Mesodermal cell (in vitro differentiated cells): Measurements from ENCODE around the gene STAC2.

Experiments used
- H3K27ac ChIP-seq: 2 replicates; pipeline ENCODE4 v1.7.0; 2013; ENCODE audit warnings: mild to moderate bottlenecking, low read depth, low read length, moderate library complexity; ENCODE audit not compliant: severe bottlenecking
- H3K36me3 ChIP-seq: 2 replicates; pipeline ENCODE4 v1.7.1; 2013; ENCODE audit warnings: mild to moderate bottlenecking, low read length, moderate library complexity; ENCODE audit not compliant: control insufficient read depth, insufficient read depth
- H3K4me1 ChIP-seq: one replicate; pipeline ENCODE4 v1.7.1; 2013; ENCODE audit warnings: mild to moderate bottlenecking, low read length; ENCODE audit not compliant: insufficient read depth, control insufficient read depth, poor library complexity, severe bottlenecking
- H3K4me3 ChIP-seq: 2 replicates; pipeline ENCODE4 v1.7.0; 2013; ENCODE audit warnings: low read length, control low read depth, mild to moderate bottlenecking; ENCODE audit not compliant: insufficient read depth, poor library complexity, severe bottlenecking; ENCODE audit errors: extremely low read depth
- H3K9me3 ChIP-seq: 2 replicates; pipeline ENCODE4 v1.7.1; 2013; ENCODE audit warnings: mild to moderate bottlenecking, low read length, moderate library complexity; ENCODE audit not compliant: control insufficient read depth
- WGBS, 2 experiments: methylation state at CpG; one replicate each; pipeline ENCODE4 v1.1.5; 2013; ENCODE audit warnings: missing lambda C conversion rate in 2 of 2; ENCODE audit not compliant: insufficient coverage in 2 of 2; 5-methylcytosine and 5-hydroxymethylcytosine counted together

The STAC2 gene

DNA sequence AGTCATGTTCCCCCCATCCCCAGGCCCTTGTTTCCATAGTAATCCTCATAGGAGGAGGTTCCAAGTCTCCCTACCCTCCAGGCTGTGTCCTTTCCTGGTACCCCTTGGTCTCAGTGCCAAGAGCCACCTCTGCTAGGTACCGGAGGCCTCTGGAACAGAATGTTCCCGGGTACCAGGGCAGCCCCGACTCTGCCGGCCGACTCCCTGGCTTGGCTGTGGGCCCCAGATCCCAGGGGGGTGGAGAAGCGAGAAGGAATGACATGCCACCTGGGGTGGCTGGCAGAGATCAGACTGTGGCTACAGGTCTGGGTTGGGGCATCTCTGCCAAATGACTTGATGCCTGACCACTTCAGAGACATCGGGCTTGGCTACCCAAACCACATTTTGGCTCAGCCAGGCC, 3.6 kb downstream of the STAC2 start:
- Histone ChIP-seq H3K9me3 (no peaks in the 10 kb centered on the region), H3K36me3 (no peaks in the 10 kb centered on the region), H3K4me3 (no peak overlapping the region), H3K27ac (no peak overlapping the region), H3K4me1 (no peaks in the 10 kb centered on the region)
- WGBS, 2 experiments = 92 to 97% methylated on average over 4 to 7 of the region's 7 CpGs

DNA sequence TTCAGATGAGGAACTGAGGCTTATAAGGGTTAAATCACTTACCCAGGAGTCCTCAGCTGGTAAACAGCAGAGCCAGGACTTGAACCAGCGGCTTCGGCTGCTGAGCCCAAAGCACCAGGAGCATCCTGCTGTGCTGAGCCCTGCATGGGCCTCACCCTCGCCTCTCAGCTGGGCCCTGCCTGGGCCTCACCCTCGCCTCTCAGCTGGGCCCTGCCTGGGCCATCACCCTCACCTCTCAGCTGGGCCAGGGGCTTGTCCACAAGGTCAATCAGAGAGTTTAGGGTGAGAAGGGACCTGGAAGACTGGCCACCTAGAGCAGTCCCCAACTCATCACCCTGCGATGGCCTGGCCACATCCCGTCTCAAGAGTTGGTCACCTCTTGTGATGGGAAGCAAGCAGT, 4.2 kb downstream of the STAC2 start:
- Histone ChIP-seq H3K9me3 (no peaks in the 10 kb centered on the region), H3K36me3 (no peaks in the 10 kb centered on the region), H3K4me1 (no peaks in the 10 kb centered on the region), H3K27ac (no peak overlapping the region), H3K4me3 (no peak overlapping the region)
- WGBS, 2 experiments = 92 to 98% methylated on average over 4 to 5 of the region's 6 CpGs

DNA sequence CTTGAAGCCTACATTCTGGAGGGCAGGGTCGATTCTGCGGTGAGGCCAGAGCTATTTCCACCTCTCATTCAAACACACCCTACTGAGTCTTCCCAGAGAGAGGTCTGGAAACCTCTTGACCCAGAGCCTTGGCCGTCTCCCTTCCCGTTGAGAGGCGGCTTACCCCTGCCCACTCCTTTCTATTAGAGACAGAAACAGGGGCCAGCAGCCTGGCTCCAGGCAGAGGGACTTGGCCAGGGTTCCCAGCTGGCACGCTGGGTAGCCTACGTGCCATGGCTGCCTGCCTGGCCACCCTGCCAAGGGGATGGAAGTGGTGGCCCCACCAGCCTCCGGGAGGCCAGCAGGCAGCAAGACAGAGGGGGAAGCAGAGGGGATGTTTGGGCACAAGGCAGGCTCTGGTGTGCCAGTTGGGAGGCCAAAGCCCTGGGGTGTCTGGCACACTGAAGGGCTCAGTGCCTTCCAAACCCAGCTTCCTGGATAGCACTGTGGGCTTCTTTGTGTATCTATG, 6.0 kb downstream of the STAC2 start:
- H3K4me1 ChIP-seq = no peaks in the 10 kb centered on the region
- WGBS, 2 experiments = 87% methylated on average over 6 to 8 of the region's 8 CpGs
- no peaks in the 10 kb centered on the region for H3K9me3 ChIP-seq
- no peak overlapping the region for H3K4me3 ChIP-seq
- no peaks in the 10 kb centered on the region for H3K36me3 ChIP-seq
- no peak overlapping the region for H3K27ac ChIP-seq

DNA sequence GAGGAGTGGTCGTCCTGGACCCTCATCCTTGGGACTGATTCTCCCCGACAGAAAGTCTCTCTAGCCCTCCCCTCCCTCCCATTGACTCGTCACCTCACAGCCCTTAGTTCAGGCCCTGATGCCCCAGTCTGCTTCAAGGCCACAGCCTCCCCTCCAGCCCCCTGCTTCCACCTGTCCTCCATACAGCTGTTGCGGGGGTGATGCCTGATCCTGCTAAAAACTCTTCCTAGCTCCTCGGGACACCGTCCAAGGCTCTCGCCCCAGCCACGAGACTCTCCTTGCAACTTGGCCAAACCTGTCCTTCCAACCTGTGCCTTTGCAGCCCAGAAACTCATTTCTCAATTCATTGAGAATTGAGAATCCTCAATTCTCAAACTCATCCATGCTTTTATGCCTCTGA, 6.8 kb downstream of the STAC2 start:
- Histone ChIP-seq H3K9me3 (no peaks in the 10 kb centered on the region), H3K4me3 (no peak overlapping the region), H3K36me3 (no peaks in the 10 kb centered on the region), H3K4me1 (no peaks in the 10 kb centered on the region), H3K27ac (no peak overlapping the region)
- 86% methylated on average over 6 to 7 of the region's 8 CpGs for whole genome bisulfite sequencing, 2 experiments

DNA sequence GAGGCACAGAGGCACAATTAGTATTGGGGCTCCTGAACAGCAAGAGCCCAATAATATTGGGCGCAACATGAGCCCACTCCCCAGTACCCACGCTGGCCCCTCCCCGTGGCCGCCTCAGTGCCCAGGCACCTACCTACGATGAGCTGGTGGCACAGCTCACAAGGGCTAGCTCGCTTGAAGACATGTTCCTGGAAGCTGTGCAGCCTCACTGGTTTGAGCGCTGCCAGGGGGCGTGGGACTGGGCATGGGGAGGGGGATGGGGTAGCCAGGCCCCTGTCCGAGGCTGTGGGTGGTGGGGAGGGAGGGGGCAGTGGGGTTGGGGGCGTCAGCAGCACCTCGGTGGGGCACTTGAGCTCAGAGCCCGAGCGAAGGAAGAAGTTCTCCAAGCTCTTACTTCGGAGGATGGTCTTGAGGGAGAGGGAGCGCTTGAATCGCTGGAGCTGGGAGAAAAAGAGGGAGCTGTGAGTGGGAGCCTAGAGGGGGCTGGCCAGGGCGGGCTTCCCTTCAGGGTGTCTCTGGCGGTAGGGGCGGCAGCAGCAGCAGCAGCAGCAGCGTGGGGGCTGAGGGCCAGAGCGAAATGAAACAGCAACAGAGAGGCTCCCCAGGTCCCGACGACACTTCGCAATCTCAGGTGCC, 7.9 kb downstream of the STAC2 start:
- Histone ChIP-seq H3K9me3 (no peaks in the 10 kb centered on the region), H3K4me1 (no peaks in the 10 kb centered on the region), H3K4me3 (no peak overlapping the region), H3K36me3 (no peaks in the 10 kb centered on the region), H3K27ac (no peak overlapping the region)
- 35 to 38% methylated on average over 18 to 20 of the region's 24 CpGs for WGBS, 2 experiments

DNA sequence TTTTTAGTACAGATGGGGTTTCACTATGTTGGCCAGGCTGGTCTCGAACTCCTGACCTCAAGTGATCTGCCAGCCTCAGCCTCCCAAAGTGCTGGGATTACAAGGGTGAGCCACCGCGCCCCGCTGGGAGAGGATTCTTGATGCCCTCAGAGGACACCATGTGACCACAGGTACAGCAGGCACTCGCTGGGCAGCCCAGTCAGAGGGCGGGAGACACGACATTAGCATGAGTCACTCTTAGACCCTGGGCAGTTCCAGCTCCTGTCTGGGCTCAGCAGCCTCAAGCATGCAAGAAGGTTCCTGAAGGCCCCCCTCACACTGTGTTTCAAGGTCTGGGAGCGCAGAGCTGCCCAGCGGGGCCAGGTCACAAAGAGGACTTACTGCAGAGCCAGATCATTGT, 11.9 kb downstream of the STAC2 start:
- Histone ChIP-seq H3K4me3 (no peak overlapping the region), H3K4me1 (peaks cover 9% of the 10 kb centered on the region), H3K36me3 (no peaks in the 10 kb centered on the region), H3K9me3 (no peaks in the 10 kb centered on the region), H3K27ac (no peak overlapping the region)
- WGBS, 2 experiments = 72 to 74% methylated on average over 6 to 9 of the region's 9 CpGs

DNA sequence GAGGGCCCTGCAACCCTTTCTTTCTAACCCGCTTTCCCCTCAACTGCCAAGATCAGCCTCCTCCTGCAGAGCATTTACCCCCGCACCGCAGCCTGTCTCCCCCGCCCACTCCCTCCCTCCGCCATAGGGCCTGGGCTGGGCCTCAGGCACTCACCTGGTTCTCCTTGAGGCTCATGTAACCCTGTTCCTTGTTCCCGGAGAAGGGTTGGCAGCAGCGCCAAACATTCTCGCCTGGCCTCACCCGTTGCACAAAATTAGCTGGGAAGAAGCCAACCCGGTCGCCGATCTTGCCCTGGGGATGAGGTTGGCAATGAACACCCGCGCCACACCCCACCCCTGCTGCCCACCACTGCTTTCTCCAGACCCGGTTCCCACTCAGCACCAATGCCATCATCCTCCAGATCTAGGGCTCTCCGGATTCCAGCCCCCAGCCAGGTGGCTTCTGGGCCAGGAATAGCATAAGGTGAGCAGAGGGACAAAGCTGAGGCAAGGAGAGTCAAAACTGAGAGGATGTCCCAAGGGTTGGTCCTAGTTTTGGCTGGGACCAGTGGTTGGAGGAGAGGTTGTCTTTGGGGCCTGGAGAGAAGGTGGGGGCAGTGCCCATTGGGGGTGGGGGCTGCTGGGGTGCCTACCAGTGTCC, 12.8 kb downstream of the STAC2 start:
- Histone ChIP-seq H3K9me3 (no peaks in the 10 kb centered on the region), H3K27ac (no peak overlapping the region), H3K36me3 (no peaks in the 10 kb centered on the region), H3K4me3 (no peak overlapping the region), H3K4me1 (peaks cover 9% of the 10 kb centered on the region)
- WGBS, 2 experiments = 79% methylated on average over 12 to 14 of the region's 16 CpGs

DNA sequence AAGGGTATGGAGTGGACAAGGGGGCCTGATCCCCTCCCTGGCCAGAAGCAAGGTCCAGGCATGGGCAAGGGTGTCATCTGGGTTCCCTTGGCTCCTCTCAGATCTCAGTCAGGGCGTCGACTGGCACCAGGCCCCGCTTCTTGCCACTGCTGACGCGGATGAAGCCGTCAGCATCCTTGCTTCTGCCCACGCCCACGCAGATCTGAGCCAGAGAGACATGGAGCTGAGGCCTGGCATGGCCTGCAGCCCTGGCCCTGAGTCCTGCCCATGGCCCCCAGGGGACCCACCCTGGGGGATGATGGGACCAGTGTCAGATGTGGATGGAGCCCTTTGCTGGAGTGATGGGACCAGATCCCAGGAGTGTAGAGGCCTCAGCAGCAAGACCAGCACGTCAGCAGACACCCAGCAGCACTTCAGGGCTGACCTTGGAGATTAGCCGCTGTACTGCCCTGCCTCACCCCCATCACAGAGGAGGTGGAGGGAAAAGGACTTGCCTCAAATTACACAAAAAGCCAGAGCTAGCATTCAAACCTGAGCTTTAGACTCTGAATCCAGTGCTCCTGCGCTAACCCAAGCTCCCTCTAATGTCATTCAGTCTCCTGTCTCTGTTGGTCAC, 13.4 kb downstream of the STAC2 start:
- Histone ChIP-seq H3K4me3 (no peak overlapping the region), H3K36me3 (no peaks in the 10 kb centered on the region), H3K9me3 (no peaks in the 10 kb centered on the region), H3K4me1 (peaks cover 9% of the 10 kb centered on the region), H3K27ac (no peak overlapping the region)
- 89 to 92% methylated on average over 10 to 11 of the region's 11 CpGs for WGBS, 2 experiments

DNA sequence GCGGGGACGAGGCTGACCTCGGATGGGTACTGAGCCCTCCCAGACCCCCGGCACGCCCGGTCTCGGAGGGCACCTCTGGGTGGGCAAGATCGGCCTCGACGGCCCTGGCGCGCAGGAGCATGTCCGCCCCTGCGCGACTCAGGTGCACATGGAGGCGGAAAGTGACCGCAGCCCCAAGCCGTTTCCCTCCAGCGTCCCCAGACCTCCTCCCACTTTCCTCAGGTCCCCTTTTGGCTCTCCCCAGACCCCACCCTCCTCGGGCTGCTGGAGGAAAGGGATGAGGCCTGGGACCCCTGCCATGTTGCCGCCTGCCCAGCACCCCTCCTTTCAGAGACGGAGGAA, 15.7 kb downstream of the STAC2 start:
- WGBS, 2 experiments = 24 to 27% methylated on average over 11 to 20 of the region's 22 CpGs
- Histone ChIP-seq H3K36me3 (peaks cover 3% of the 10 kb centered on the region), H3K4me1 (peaks cover 9% of the 10 kb centered on the region), H3K9me3 (no peaks in the 10 kb centered on the region), H3K4me3 (peak overlapping the region; percentile 8), H3K27ac (no peak overlapping the region)

DNA sequence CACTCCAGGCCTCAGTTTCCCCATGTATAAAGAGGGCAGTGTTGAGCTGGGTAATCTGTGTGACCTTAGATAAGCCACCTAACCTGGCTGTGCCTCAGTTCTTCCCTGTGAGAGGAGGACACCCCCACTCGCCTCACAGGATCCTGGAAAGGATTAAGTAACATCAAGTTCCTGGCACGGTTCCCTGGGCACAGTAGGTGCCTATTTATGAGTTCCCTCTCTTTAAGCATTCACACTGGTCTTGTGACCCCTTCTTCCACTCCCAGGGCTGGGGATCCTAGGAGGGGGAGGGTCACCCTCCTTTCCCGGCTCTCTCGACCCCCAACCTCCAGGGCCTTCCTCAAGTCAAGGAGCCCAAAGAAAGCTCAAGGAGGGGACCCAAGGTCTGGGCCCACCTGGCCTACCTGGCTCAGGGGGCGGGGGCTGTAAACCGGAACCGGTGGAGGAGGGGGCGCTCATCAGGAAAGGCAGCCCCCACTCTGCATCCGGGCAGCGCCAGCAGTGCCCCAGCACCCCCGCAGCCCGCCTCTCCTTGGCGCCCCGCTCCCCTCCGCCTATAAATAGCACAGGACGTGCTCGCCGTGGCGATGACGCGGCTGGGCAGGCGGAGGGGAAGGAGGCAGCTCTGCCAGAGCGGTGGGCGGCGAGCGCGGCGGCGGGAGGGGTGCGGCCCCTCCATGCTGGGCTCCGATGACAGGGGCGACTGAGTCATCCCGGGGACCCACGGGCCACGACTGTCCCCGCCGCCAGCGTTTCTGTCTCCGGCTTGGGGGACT, 16.2 kb downstream of the STAC2 start:
- Histone ChIP-seq H3K4me3 (peak overlapping the region; percentile 8), H3K27ac (no peak overlapping the region), H3K9me3 (no peaks in the 10 kb centered on the region), H3K36me3 (peaks cover 8% of the 10 kb centered on the region), H3K4me1 (peaks cover 9% of the 10 kb centered on the region)
- 11 to 13% methylated on average over 28 to 32 of the region's 39 CpGs for WGBS, 2 experiments
